Left lung (tissue), 10 donors: ENCODE measurements around the gene KLHDC4. TPM values are rescaled to one million over a fixed set of nuclear protein-coding genes. Genes with fewer than 3 reads are reported as not detected.

Source experiments
- ATAC-seq: fragments of 200-7000 bp; cut with Tn5 transposase; one replicate; pipeline ENCODE4 v1.9.1; 2020; ENCODE audit warnings: moderate library complexity
- DNase-seq, 4 donors: peaks; one replicate each; pipeline ENCODE4 v3.0.0-alpha.2; 2013 to 2020
- H3K27ac ChIP-seq, 2 donors: fragments of 200-600 bp; sonication (generic) in 1 of 2; one replicate each; pipeline versions ENCODE4 v1.5.0 to v1.8.0; 2020 to 2021
- H3K27me3 ChIP-seq, 2 donors: fragments of 200-600 bp; sonication (generic) in 1 of 2; one replicate each; pipeline versions ENCODE4 v1.5.0 to v1.8.0; 2020 to 2021
- H3K36me3 ChIP-seq, 2 donors: fragments of 200-600 bp; sonication (generic) in 1 of 2; one replicate each; pipeline versions ENCODE4 v1.5.0 to v1.8.0; 2020 to 2021
- H3K4me1 ChIP-seq, 2 donors: fragments of 200-600 bp; one replicate each; pipeline ENCODE4 v1.8.0; 2021
- H3K4me3 ChIP-seq, 2 donors: fragments of 200-600 bp; sonication (generic) in 1 of 2; one replicate each; pipeline versions ENCODE4 v1.5.0 to v1.8.0; 2020 to 2021; ENCODE audit warnings: mild to moderate bottlenecking in 1 of 2
- H3K9me3 ChIP-seq, 2 donors: fragments of 200-600 bp; sonication (generic) in 1 of 2; one replicate each; pipeline versions ENCODE4 v1.5.0 to v1.8.0; 2020 to 2021
- CTCF ChIP-seq, 2 donors: fragments of 200-600 bp; sonication (generic) in 1 of 2; IDR thresholded peaks; one replicate each; pipeline versions ENCODE4 v1.5.0 to v1.8.0; 2021; ENCODE audit warnings: antibody characterized with exemption in 2 of 2
- intact Hi-C, 2 donors: fragments of 100-400 bp; cut with DNase I; formaldehyde crosslinking; loops; one replicate each; pipeline versions ENCODE4 v1.11.2 to v1.14.2; 2022
- polyA plus RNA-seq, 6 donors: library from polyadenylated mRNA; unstranded; fragments of 120-200 nt; gene quantifications; one replicate each; pipeline ENCODE4 v1.2.1, GENCODE V29; 2013; ENCODE audit not compliant: insufficient read length in 6 of 6
- total RNA-seq, 2 donors: library from RNA; stranded (reverse); fragmentation: NEBNext Ultra II Directional; extraction: Animal tissue kit (Norgen Biotek cat#: 25700); gene quantifications; one replicate each; pipeline ENCODE4 v1.2.1, GENCODE V29; 2021
- donor health status: DM: no; HTN: yes; CAD: no.
- donor health status: DM: no; HTN: no; CAD: no.

The KLHDC4 gene
- total and polyA plus RNA-seq, 8 donors: 31.3 to 46.7 (median 36.9) TPM

- peaks cover 0 to 47% of the 10 kb centered on the region in 2 donors for H3K27me3 ChIP-seq
- intact Hi-C loops: no loop called here
- DNase-seq (no peak), ATAC-seq (no peak)
- no peak for TF ChIP-seq CTCF (IDR thresholded peaks at IDR 0.05)
- no peak overlapping the region for H3K4me3 ChIP-seq
- H3K36me3 ChIP-seq: peaks cover 0 to 4% of the 10 kb centered on the region in 2 donors
- no peaks in the 10 kb centered on the region for H3K9me3 ChIP-seq
- H3K4me1 ChIP-seq: no peaks in the 10 kb centered on the region
- H3K27ac ChIP-seq: no peak overlapping the region
These were observed 75.8 kb downstream of the KLHDC4 start for GRCh38 chr16:87689956-87690465.

GRCh38 chr16:87688876-87689815 is 76.6 kb downstream of the KLHDC4 start:
- H3K9me3 ChIP-seq: no peaks in the 10 kb centered on the region
- DNase-seq: no peak
- intact Hi-C loops: no loop called here
- TF ChIP-seq CTCF (IDR thresholded peaks at IDR 0.05): no peak
- no peak for ATAC-seq
- H3K27me3 ChIP-seq: peaks cover 0 to 56% of the 10 kb centered on the region in 2 donors
- H3K27ac ChIP-seq: no peak overlapping the region
- H3K4me3 ChIP-seq: no peak overlapping the region
- H3K4me1 ChIP-seq: no peaks in the 10 kb centered on the region
- no peaks in the 10 kb centered on the region for H3K36me3 ChIP-seq

GRCh38 chr16:87687998-87688529 is 77.7 kb downstream of the KLHDC4 start:
- no peaks in the 10 kb centered on the region for H3K9me3 ChIP-seq
- H3K27ac ChIP-seq: no peak overlapping the region
- DNase-seq: no peak
- H3K4me1 ChIP-seq: no peaks in the 10 kb centered on the region
- intact Hi-C loops: no loop called here
- TF ChIP-seq CTCF (IDR thresholded peaks at IDR 0.05): no peak
- no peaks in the 10 kb centered on the region for H3K36me3 ChIP-seq
- no peak overlapping the region for H3K4me3 ChIP-seq
- peaks cover 0 to 67% of the 10 kb centered on the region in 2 donors for H3K27me3 ChIP-seq
- no peak for ATAC-seq

GRCh38 chr16:87687126-87687910 is 78.5 kb downstream of the KLHDC4 start:
- no peak for TF ChIP-seq CTCF (IDR thresholded peaks at IDR 0.05)
- ATAC-seq: no peak
- no peak for DNase-seq
- H3K36me3 ChIP-seq: no peaks in the 10 kb centered on the region
- H3K27me3 ChIP-seq: peaks cover 0 to 74% of the 10 kb centered on the region in 2 donors
- no peak overlapping the region for H3K27ac ChIP-seq
- H3K9me3 ChIP-seq: no peaks in the 10 kb centered on the region
- intact Hi-C loops: no loop called here
- H3K4me1 ChIP-seq: no peaks in the 10 kb centered on the region
- no peak overlapping the region for H3K4me3 ChIP-seq
